H9 (cell line): ENCODE data around the gene CKS1B. TPM values are rescaled to one million over a fixed set of nuclear protein-coding genes. Genes with fewer than 3 reads are reported as not detected.

ENCODE experiments used
- DNase-seq: peaks from one replicate; pipeline ENCODE4 v3.0.0-alpha.2; 2017
- H2AFZ ChIP-seq: one replicate; pipeline ENCODE4 v1.6.1; 2013; ENCODE audit warnings: mild to moderate bottlenecking, low read length, control low read depth, moderate library complexity
- H2AK5ac ChIP-seq: 2 replicates; pipeline ENCODE4 v1.6.1; 2013; ENCODE audit warnings: low read length, control low read depth, mixed read lengths; ENCODE audit not compliant: insufficient read length
- H2BK120ac ChIP-seq: one replicate; pipeline ENCODE4 v1.6.1; 2013; ENCODE audit warnings: low read depth, mild to moderate bottlenecking, low read length, control low read depth, inconsistent platforms; ENCODE audit not compliant: poor library complexity, severe bottlenecking
- H2BK12ac ChIP-seq: 2 replicates; pipeline ENCODE4 v1.6.1; 2013; ENCODE audit warnings: low read length, control low read depth, mixed read lengths, low read depth; ENCODE audit not compliant: insufficient read length
- H2BK15ac ChIP-seq: 2 replicates; pipeline ENCODE4 v1.6.1; 2013; ENCODE audit warnings: low read depth, low read length, control low read depth
- H2BK20ac ChIP-seq: one replicate; pipeline ENCODE4 v1.6.1; 2013; ENCODE audit warnings: low read depth, mild to moderate bottlenecking, low read length, control low read depth, inconsistent platforms; ENCODE audit not compliant: poor library complexity, severe bottlenecking
- H2BK5ac ChIP-seq: 2 replicates; pipeline ENCODE4 v1.6.1; 2013; ENCODE audit warnings: low read length, control low read depth, mixed read lengths; ENCODE audit not compliant: insufficient read length
- H3K14ac ChIP-seq: 2 replicates; pipeline ENCODE4 v1.6.1; 2013; ENCODE audit warnings: low read length, control low read depth; ENCODE audit not compliant: insufficient read depth
- H3K18ac ChIP-seq: 2 replicates; pipeline ENCODE4 v1.6.1; 2013; ENCODE audit warnings: low read depth, mild to moderate bottlenecking, mixed read lengths, low read length, control low read depth; ENCODE audit not compliant: insufficient read length
- H3K23ac ChIP-seq: 2 replicates; pipeline ENCODE4 v1.6.1; 2013; ENCODE audit warnings: low read length, control low read depth, mixed read lengths, low read depth; ENCODE audit not compliant: insufficient read length
- H3K23me2 ChIP-seq: 2 replicates; pipeline ENCODE4 v1.6.1; 2013; ENCODE audit warnings: low read depth, mild to moderate bottlenecking, mixed read lengths, low read length, control low read depth; ENCODE audit not compliant: insufficient read length, poor library complexity, severe bottlenecking
- H3K27ac ChIP-seq: 2 replicates; pipeline ENCODE4 v1.5.1; 2013; ENCODE audit warnings: low read length, control low read depth, mixed read lengths, low read depth; ENCODE audit not compliant: insufficient read length
- H3K27me3 ChIP-seq: 2 replicates; pipeline ENCODE4 v1.6.1; 2013; ENCODE audit warnings: low read length, control low read depth, inconsistent platforms; ENCODE audit not compliant: insufficient read depth
- H3K4ac ChIP-seq: 2 replicates; pipeline ENCODE4 v1.6.1; 2013; ENCODE audit warnings: low read depth, mild to moderate bottlenecking, control low read depth, inconsistent platforms, low read length, moderate library complexity
- H3K4me1 ChIP-seq: 2 replicates; pipeline ENCODE4 v1.6.1; 2013; ENCODE audit warnings: low read length, control low read depth, inconsistent platforms; ENCODE audit not compliant: insufficient read depth
- H3K4me2 ChIP-seq: 2 replicates; pipeline ENCODE4 v1.6.1; 2013; ENCODE audit warnings: low read length, control low read depth, mixed read lengths; ENCODE audit not compliant: insufficient read length, insufficient read depth
- H3K56ac ChIP-seq: 2 replicates; pipeline ENCODE4 v1.6.1; 2013; ENCODE audit warnings: low read depth, mild to moderate bottlenecking, mixed read lengths, low read length, control low read depth; ENCODE audit not compliant: insufficient read length
- H3K79me1 ChIP-seq: 2 replicates; pipeline ENCODE4 v1.6.1; 2013; ENCODE audit warnings: low read depth, mild to moderate bottlenecking, moderate library complexity, low read length, control low read depth, inconsistent platforms; ENCODE audit not compliant: insufficient read depth, poor library complexity, severe bottlenecking
- H3K79me2 ChIP-seq: 2 replicates; pipeline ENCODE4 v1.6.1; 2013; ENCODE audit warnings: low read length, control low read depth, inconsistent platforms; ENCODE audit not compliant: insufficient read depth
- H3K9ac ChIP-seq: 2 replicates; pipeline ENCODE4 v1.6.1; 2013; ENCODE audit warnings: low read length, control low read depth, mixed read lengths; ENCODE audit not compliant: insufficient read length; ENCODE audit errors: extremely low read depth
- H3K9me3 ChIP-seq: one replicate; pipeline ENCODE4 v1.6.1; 2013; ENCODE audit warnings: low read depth, low read length, inconsistent platforms; ENCODE audit not compliant: control insufficient read depth
- H3T11ph ChIP-seq: one replicate; pipeline ENCODE4 v1.6.1; 2013; ENCODE audit warnings: mild to moderate bottlenecking, low read length, control low read depth, inconsistent platforms
- H4K20me1 ChIP-seq: one replicate; pipeline ENCODE4 v1.6.1; 2013; ENCODE audit not compliant: control insufficient read depth, insufficient read length, insufficient read depth
- H4K5ac ChIP-seq: 2 replicates; pipeline ENCODE4 v1.6.1; 2013; ENCODE audit warnings: low read depth, mild to moderate bottlenecking, mixed read lengths, low read length, control low read depth; ENCODE audit not compliant: insufficient read length
- H4K8ac ChIP-seq: replicated peaks from 2 replicates; pipeline ENCODE4 v1.6.1; 2013; ENCODE audit warnings: low read length, control low read depth, mixed read lengths, low read depth; ENCODE audit not compliant: insufficient read length
- H4K91ac ChIP-seq: 2 replicates; pipeline ENCODE4 v1.6.1; 2013; ENCODE audit warnings: low read depth, mild to moderate bottlenecking, moderate library complexity, mixed read lengths, low read length, control low read depth; ENCODE audit not compliant: insufficient read length
- H3K27ac Mint-ChIP-seq, 3 experiments: 2 replicates in 2 of 3; 3 replicates in 1 of 3; pipeline ENCODE4 v1.8.0; 2020 to 2021; ENCODE audit warnings: mixed read lengths in 3 of 3, mild to moderate bottlenecking in 1 of 3, moderate library complexity in 1 of 3
- H3K27me3 Mint-ChIP-seq: 2 replicates; pipeline ENCODE4 v1.8.0; 2021; ENCODE audit warnings: low read depth, mild to moderate bottlenecking, moderate library complexity, mixed read lengths
- H3K36me3 Mint-ChIP-seq, 3 experiments: 2 replicates in 2 of 3; 3 replicates in 1 of 3; pipeline ENCODE4 v1.8.0; 2020 to 2021; ENCODE audit warnings: low read depth in 3 of 3, mixed read lengths in 3 of 3; ENCODE audit not compliant: insufficient read depth in 1 of 3
- H3K4me1 Mint-ChIP-seq, 2 experiments: 2 replicates each; pipeline ENCODE4 v1.8.0; 2020; ENCODE audit warnings: mixed read lengths in 2 of 2
- H3K4me3 Mint-ChIP-seq, 2 experiments: 2 replicates in 1 of 2; 3 replicates in 1 of 2; pipeline ENCODE4 v1.8.0; 2020 to 2021; ENCODE audit warnings: mild to moderate bottlenecking in 2 of 2, mixed read lengths in 2 of 2, moderate library complexity in 1 of 2
- H3K9me3 Mint-ChIP-seq, 2 experiments: 2 replicates in 1 of 2; 3 replicates in 1 of 2; pipeline ENCODE4 v1.8.0; 2020; ENCODE audit warnings: mild to moderate bottlenecking in 2 of 2, mixed read lengths in 2 of 2, moderate library complexity in 1 of 2
- WGBS: extraction: QIAGEN DNeasy Blood & Tissue Kit; methylation state at CpG from one replicate; pipeline ENCODE4 v1.1.7; 2013; ENCODE audit warnings: missing lambda C conversion rate, low lambda C conversion rate, mixed read lengths; ENCODE audit not compliant: insufficient read length; ENCODE audit errors: extremely low coverage; 5-methylcytosine and 5-hydroxymethylcytosine counted together
- long read RNA-seq: library from polyadenylated mRNA; unstranded; transcript quantifications from one replicate; pipeline ENCODE4 v2.0.0, GENCODE V29; 2020
- total RNA-seq: library from RNA; stranded (reverse); gene quantifications from 2 replicates; pipeline ENCODE4 v1.2.1, GENCODE V29; 2021
- TF ChIP-seq, protein P1 (sequence below): fragments of 200-600 bp; sonication (generic); conservative IDR thresholded peaks from 3 replicates; pipeline ENCODE4 v1.8.0; 2021; ENCODE audit warnings: antibody characterized with exemption, mild to moderate bottlenecking

CKS1B gene
- 279 and 283 TPM in 2 replicates for total RNA-seq
- long read RNA-seq, transcript CKS1B-204 (2 exons, 1,166 nt), result minor isoform, 6 of 243 reads
- long read RNA-seq, transcript CKS1B-203 (3 exons, 912 nt), result minor isoform, 13 of 243 reads
- long read RNA-seq, transcript CKS1B-201 (3 exons, 759 nt), result major isoform, 221 of 243 reads
- long read RNA-seq, partial matches to known transcripts, result 0 of 243 reads
- long read RNA-seq, other reads (novel, unspliced or antisense), result 3 of 243 reads

DNA sequence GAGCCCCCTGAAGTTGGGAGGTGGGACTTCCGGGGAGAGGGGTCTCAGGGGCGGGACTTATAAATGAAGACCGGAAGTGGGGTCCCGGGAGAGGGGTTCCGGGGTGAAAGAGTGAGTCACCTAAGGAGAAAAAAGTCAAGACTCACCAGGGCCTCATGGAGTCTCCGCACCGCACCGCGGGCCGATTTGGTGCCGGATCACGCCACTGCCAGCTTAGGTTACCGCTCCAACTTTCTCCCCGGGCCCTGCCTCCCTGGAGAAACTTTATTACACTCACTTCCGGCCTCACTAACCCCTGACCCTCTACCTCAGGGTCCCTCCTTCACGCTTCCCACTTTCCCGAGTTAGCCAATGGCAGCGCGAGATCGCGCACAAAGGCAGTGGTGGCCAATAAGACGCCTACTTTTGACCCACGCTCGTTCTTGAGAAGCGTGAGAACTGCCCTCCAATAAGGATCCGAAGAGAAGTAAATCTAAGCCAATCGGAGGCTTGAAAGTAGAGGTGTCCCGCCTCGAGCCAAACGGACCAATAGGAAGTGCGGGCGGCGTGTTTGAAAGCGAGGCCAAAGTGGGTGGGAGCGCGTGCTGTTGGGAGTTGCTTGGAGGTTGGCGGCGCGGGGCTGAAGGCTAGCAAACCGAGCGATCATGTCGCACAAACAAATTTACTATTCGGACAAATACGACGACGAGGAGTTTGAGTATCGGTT, at the start of gene CKS1B:
Gene CKS1B (plus strand): TSS at position 580 of the 706 bp plus-strand sequence. CDS start 65 bp downstream, at position 645.
- Histone ChIP-seq H3K4me2 (peak within 1 kb of the TSS; percentile 87), H2AK5ac (no peak within 1 kb of the TSS), H4K91ac (no peak within 1 kb of the TSS), H2BK120ac (no peak within 1 kb of the TSS), H3K9me3 (no peaks in the 10 kb centered on the region), H3K23ac (no peak within 1 kb of the TSS), H3K4me1 (peaks cover 4% of the 10 kb centered on the region; the same call in 1 of the 2 replicates), H2BK12ac (no peak within 1 kb of the TSS), H3K56ac (peak within 1 kb of the TSS; percentile 15), H3K79me1 (no peaks in the 10 kb centered on the region), H3K27me3 (no peaks in the 10 kb centered on the region), H3T11ph (no peak within 1 kb of the TSS), H4K5ac (no peak within 1 kb of the TSS), H3K4ac (no peak within 1 kb of the TSS), H3K18ac (peak within 1 kb of the TSS; percentile 81), H2AFZ (no peak within 1 kb of the TSS), H3K23me2 (peaks cover 38% of the 10 kb centered on the region), H3K27ac (peak within 1 kb of the TSS; percentile 97), H4K8ac (no peak within 1 kb of the TSS), H3K79me2 (peaks cover 31% of the 10 kb centered on the region), H3K14ac (peak within 1 kb of the TSS; percentile 75; the same call in 1 of the 2 replicates), H2BK20ac (no peak within 1 kb of the TSS), H2BK5ac (no peak within 1 kb of the TSS), H2BK15ac (no peak within 1 kb of the TSS), H3K9ac (peak within 1 kb of the TSS; percentile 93), H4K20me1 (no peaks in the 10 kb centered on the region)
- no peak within 1 kb of the TSS for H3K27ac Mint-ChIP-seq
- no peaks in the 10 kb centered on the region for H3K27me3 Mint-ChIP-seq
- no peak within 1 kb of the TSS for H3K4me3 Mint-ChIP-seq
- peaks cover 12 to 30% (median 21%) of the 10 kb centered on the region in 3 experiments; a peak in 6 of 7 replicates for H3K36me3 Mint-ChIP-seq
- TF ChIP-seq, protein P1, sequence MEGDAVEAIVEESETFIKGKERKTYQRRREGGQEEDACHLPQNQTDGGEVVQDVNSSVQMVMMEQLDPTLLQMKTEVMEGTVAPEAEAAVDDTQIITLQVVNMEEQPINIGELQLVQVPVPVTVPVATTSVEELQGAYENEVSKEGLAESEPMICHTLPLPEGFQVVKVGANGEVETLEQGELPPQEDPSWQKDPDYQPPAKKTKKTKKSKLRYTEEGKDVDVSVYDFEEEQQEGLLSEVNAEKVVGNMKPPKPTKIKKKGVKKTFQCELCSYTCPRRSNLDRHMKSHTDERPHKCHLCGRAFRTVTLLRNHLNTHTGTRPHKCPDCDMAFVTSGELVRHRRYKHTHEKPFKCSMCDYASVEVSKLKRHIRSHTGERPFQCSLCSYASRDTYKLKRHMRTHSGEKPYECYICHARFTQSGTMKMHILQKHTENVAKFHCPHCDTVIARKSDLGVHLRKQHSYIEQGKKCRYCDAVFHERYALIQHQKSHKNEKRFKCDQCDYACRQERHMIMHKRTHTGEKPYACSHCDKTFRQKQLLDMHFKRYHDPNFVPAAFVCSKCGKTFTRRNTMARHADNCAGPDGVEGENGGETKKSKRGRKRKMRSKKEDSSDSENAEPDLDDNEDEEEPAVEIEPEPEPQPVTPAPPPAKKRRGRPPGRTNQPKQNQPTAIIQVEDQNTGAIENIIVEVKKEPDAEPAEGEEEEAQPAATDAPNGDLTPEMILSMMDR, result no peak
- peak; percentile 99 for DNase-seq
- H3K4me1 Mint-ChIP-seq, result peaks cover 31 to 33% of the 10 kb centered on the region in 2 experiments
- H3K9me3 Mint-ChIP-seq, result no peaks in the 10 kb centered on the region
- no CpG with 5 or more reads among the region's 47 CpGs for WGBS
